H1 (cell line): ENCODE results near the gene AQP2. TPM values are rescaled to one million over a fixed set of nuclear protein-coding genes. Genes with fewer than 3 reads are reported as not detected.

Experiments
- CTCF ChIA-PET: fragments of 300-600 bp; sonication (Branson Sonifier 250); formaldehyde crosslinking; loops from one replicate; lab custom pipeline; 2021; ENCODE audit not compliant: partially characterized antibody; lab: Charles Lee
- POLR2A ChIA-PET: fragments of 300-600 bp; sonication (Branson Sonifier 250); formaldehyde crosslinking; loops from one replicate; lab custom pipeline; 2021; ENCODE audit warnings: inconsistent platforms; ENCODE audit not compliant: partially characterized antibody; lab: Charles Lee
- DNase-seq, 2 experiments: peaks; one replicate each; pipeline versions ENCODE4 v3.0.0 to v3.0.0-alpha.2; 2010 to 2022; ENCODE audit warnings: low spot score in 2 of 2, low read depth in 1 of 2, mixed read lengths in 1 of 2
- FAIRE-seq: peaks from 2 replicates; lab custom pipeline; 2011; peaks lifted over from hg19 to GRCh38; lab: Jason Lieb, UNC
- H2AFZ ChIP-seq: 2 replicates; pipeline ENCODE4 v1.8.1; 2012; ENCODE audit warnings: low read length, inconsistent platforms
- H2AK5ac ChIP-seq: 2 replicates; pipeline ENCODE4 v1.6.1; 2013; ENCODE audit warnings: low read depth, low read length
- H2BK120ac ChIP-seq: replicated peaks from 2 replicates; pipeline ENCODE3; 2013; ENCODE audit warnings: low read depth, low read length, inconsistent platforms
- H2BK12ac ChIP-seq: 2 replicates; pipeline ENCODE4 v1.6.1; 2013; ENCODE audit warnings: low read depth, low read length
- H2BK15ac ChIP-seq: 2 replicates; pipeline ENCODE4 v1.6.1; 2013; ENCODE audit warnings: low read length
- H2BK20ac ChIP-seq: 2 replicates; pipeline ENCODE4 v1.6.1; 2013; ENCODE audit warnings: low read length
- H2BK5ac ChIP-seq: 2 replicates; pipeline ENCODE4 v1.6.1; 2013; ENCODE audit warnings: low read depth, low read length
- H3K14ac ChIP-seq: 2 replicates; pipeline ENCODE4 v1.6.1; 2013; ENCODE audit warnings: inconsistent platforms; ENCODE audit not compliant: insufficient read length
- H3K18ac ChIP-seq: 2 replicates; pipeline ENCODE4 v1.6.1; 2013; ENCODE audit warnings: low read length; ENCODE audit errors: extremely low read depth
- H3K23ac ChIP-seq: 2 replicates; pipeline ENCODE4 v1.6.1; 2013; ENCODE audit warnings: inconsistent platforms; ENCODE audit not compliant: insufficient read length
- H3K23me2 ChIP-seq: 2 replicates; pipeline ENCODE4 v1.6.1; 2013; ENCODE audit warnings: low read depth, low read length
- H3K27ac ChIP-seq: 2 replicates; pipeline ENCODE4 v1.6.1; 2011; ENCODE audit warnings: low read depth, low read length, inconsistent platforms
- H3K27me3 ChIP-seq, 4 experiments: replicated peaks in 1 of 4; 1 replicate in 1 of 4; 2 replicates in 3 of 4; pipeline versions ENCODE4 v1.6.1 to v1.8.1; 2011 to 2013; ENCODE audit warnings: low read length in 3 of 4, mild to moderate bottlenecking in 3 of 4, inconsistent platforms in 2 of 4, mixed read lengths in 2 of 4, moderate library complexity in 1 of 4; ENCODE audit not compliant: control insufficient read depth in 3 of 4, insufficient read depth in 3 of 4; ENCODE audit errors: extremely low read depth in 1 of 4
- H3K36me3 ChIP-seq, 4 experiments: 2 replicates each; pipeline versions ENCODE4 v1.6.1 to v1.8.1; 2011 to 2013; ENCODE audit warnings: mild to moderate bottlenecking in 4 of 4, low read length in 3 of 4, moderate library complexity in 2 of 4, control low read depth in 1 of 4, inconsistent platforms in 1 of 4; ENCODE audit not compliant: insufficient read depth in 4 of 4, control insufficient read depth in 2 of 4
- H3K4ac ChIP-seq: replicated peaks from 2 replicates; pipeline ENCODE3; 2013; ENCODE audit warnings: low read length, low read depth, mixed read lengths, inconsistent platforms; ENCODE audit not compliant: insufficient read length
- H3K4me1 ChIP-seq, 4 experiments: replicated peaks in 1 of 4; 1 replicate in 1 of 4; 2 replicates in 3 of 4; pipeline versions ENCODE4 v1.6.1 to v1.8.1; 2011 to 2013; ENCODE audit warnings: low read length in 3 of 4, inconsistent platforms in 2 of 4, mixed read lengths in 1 of 4; ENCODE audit not compliant: insufficient read depth in 4 of 4, control insufficient read depth in 3 of 4
- H3K4me2 ChIP-seq, 2 experiments: 2 replicates each; pipeline versions ENCODE4 v1.6.1 to v1.8.1; 2011 to 2013; ENCODE audit warnings: low read depth in 2 of 2, low read length in 2 of 2, control low read depth in 1 of 2, inconsistent platforms in 1 of 2, mild to moderate bottlenecking in 1 of 2; ENCODE audit not compliant: insufficient read depth in 1 of 2
- H3K4me3 ChIP-seq, 4 experiments: fragments of 200-600, 300-600 bp in 1 of 4; sonication (generic), shearing (Covaris generic), sonication (Bioruptor Twin) in 1 of 4; 2 replicates each; pipeline versions ENCODE4 v1.5.1 to v1.8.1; 2011 to 2016; ENCODE audit warnings: low read length in 4 of 4, low read depth in 3 of 4, control low read depth in 2 of 4, inconsistent platforms in 2 of 4, mild to moderate bottlenecking in 2 of 4, mixed read lengths in 1 of 4, moderate library complexity in 1 of 4; ENCODE audit not compliant: insufficient read depth in 2 of 4; ENCODE audit errors: extremely low read depth in 1 of 4
- H3K56ac ChIP-seq: replicated peaks from 2 replicates; pipeline ENCODE3; 2013; ENCODE audit warnings: low read depth, mild to moderate bottlenecking, mixed read lengths, low read length, inconsistent platforms; ENCODE audit not compliant: insufficient read length
- H3K79me1 ChIP-seq: 2 replicates; pipeline ENCODE4 v1.6.1; 2013; ENCODE audit warnings: low read depth, low read length, control low read depth
- H3K79me2 ChIP-seq, 2 experiments: 2 replicates each; pipeline versions ENCODE4 v1.6.1 to v1.8.1; 2012 to 2013; ENCODE audit warnings: low read length in 2 of 2, mild to moderate bottlenecking in 2 of 2, inconsistent platforms in 1 of 2; ENCODE audit not compliant: insufficient read depth in 2 of 2, control insufficient read depth in 1 of 2
- H3K9ac ChIP-seq, 4 experiments: replicated peaks in 1 of 4; 1 replicate in 1 of 4; 2 replicates in 3 of 4; pipeline versions ENCODE4 v1.6.1 to v1.8.1; 2011 to 2013; ENCODE audit warnings: low read depth in 3 of 4, low read length in 3 of 4, control low read depth in 2 of 4, mild to moderate bottlenecking in 2 of 4, moderate library complexity in 2 of 4, inconsistent platforms in 1 of 4; ENCODE audit errors: extremely low read depth in 1 of 4
- H3K9me3 ChIP-seq, 2 experiments: 2 replicates each; pipeline versions ENCODE4 v1.6.1 to v1.8.1; 2012 to 2013; ENCODE audit warnings: mild to moderate bottlenecking in 2 of 2, moderate library complexity in 2 of 2, control low read depth in 1 of 2, inconsistent platforms in 1 of 2, low read depth in 1 of 2, low read length in 1 of 2, mixed read lengths in 1 of 2; ENCODE audit not compliant: insufficient read depth in 2 of 2
- H4K20me1 ChIP-seq, 2 experiments: replicated peaks in 1 of 2; 2 replicates each; pipeline versions ENCODE3 to v1.8.1; 2011 to 2013; ENCODE audit warnings: inconsistent platforms in 2 of 2, low read length in 2 of 2, mild to moderate bottlenecking in 1 of 2; ENCODE audit not compliant: insufficient read depth in 2 of 2, control insufficient read depth in 1 of 2
- H4K5ac ChIP-seq: 2 replicates; pipeline ENCODE4 v1.6.1; 2013; ENCODE audit warnings: low read length, low read depth, mixed read lengths, inconsistent platforms; ENCODE audit not compliant: insufficient read length
- H4K8ac ChIP-seq: 2 replicates; pipeline ENCODE4 v1.8.0; 2013; ENCODE audit warnings: mild to moderate bottlenecking, moderate library complexity, low read length, inconsistent platforms; ENCODE audit not compliant: insufficient read depth; ENCODE audit errors: extremely low read depth
- H4K91ac ChIP-seq: replicated peaks from 2 replicates; pipeline ENCODE3; 2013; ENCODE audit warnings: low read length, mixed read lengths, inconsistent platforms; ENCODE audit not compliant: insufficient read length
- ASH2L ChIP-seq: fragments of 200-600, 300-600 bp; sonication (generic); IDR thresholded peaks from one replicate; pipeline ENCODE4 v1.7.1; 2017; ENCODE audit warnings: low read length
- BACH1 ChIP-seq: IDR thresholded peaks from 2 replicates; pipeline ENCODE4 v1.6.1; 2012; ENCODE audit warnings: low read length, improper control_type of control experiment
- BRCA1 ChIP-seq: IDR thresholded peaks from 2 replicates; pipeline ENCODE4 v1.6.1; 2012; ENCODE audit warnings: low read depth, low read length, improper control_type of control experiment
- CBX8 ChIP-seq: fragments of 300-800, 300-1000 bp; sonication (generic); IDR thresholded peaks from 2 replicates; pipeline ENCODE4 v1.7.1; 2016; ENCODE audit warnings: low read depth, low read length, borderline replicate concordance
- GABPA ChIP-seq: IDR thresholded peaks from 2 replicates; pipeline ENCODE4 v1.6.1; 2011; ENCODE audit warnings: mild to moderate bottlenecking, low read length, moderate library complexity, borderline replicate concordance; ENCODE audit not compliant: insufficient read depth
- JUN ChIP-seq: IDR thresholded peaks from 2 replicates; pipeline ENCODE4 v1.6.1; 2011; ENCODE audit warnings: low read depth, mild to moderate bottlenecking, improper control_type of control experiment, low read length
- JUND ChIP-seq: IDR thresholded peaks from 2 replicates; pipeline ENCODE4 v1.6.1; 2011; ENCODE audit warnings: mild to moderate bottlenecking, improper control_type of control experiment, low read length
- KDM5A ChIP-seq: fragments of 200-600 bp; IDR thresholded peaks from 2 replicates; pipeline ENCODE4 v1.7.1; 2012; ENCODE audit warnings: mild to moderate bottlenecking, low read length, inconsistent platforms, mixed read lengths
- RFX5 ChIP-seq: IDR thresholded peaks from 2 replicates; pipeline ENCODE4 v1.6.1; 2011; ENCODE audit warnings: low read depth, low read length, improper control_type of control experiment, borderline replicate concordance
- RNF2 ChIP-seq: fragments of 200-900, 300-1000 bp; sonication (generic); IDR thresholded peaks from 2 replicates; pipeline ENCODE4 v1.7.1; 2016; ENCODE audit warnings: borderline replicate concordance, low read depth, mild to moderate bottlenecking, antibody characterized with exemption, low read length; ENCODE audit not compliant: poor library complexity, severe bottlenecking; ENCODE audit errors: missing control alignments
- SP4 ChIP-seq: IDR thresholded peaks from 2 replicates; pipeline ENCODE4 v1.6.1; 2012; ENCODE audit warnings: low read length, inconsistent platforms
- SRF ChIP-seq: IDR thresholded peaks from 2 replicates; pipeline ENCODE4 v1.6.1; 2011; ENCODE audit warnings: mild to moderate bottlenecking, low read depth, low read length, moderate library complexity
- TBP ChIP-seq: IDR thresholded peaks from 2 replicates; pipeline ENCODE4 v1.6.1; 2011; ENCODE audit warnings: low read depth, low read length, improper control_type of control experiment
- YY1 ChIP-seq: IDR thresholded peaks from 2 replicates; pipeline ENCODE4 v1.6.1; 2011; ENCODE audit warnings: low read depth, mild to moderate bottlenecking, low read length
- WGBS, 2 experiments: shearing (Covaris generic) in 1 of 2; methylation state at CpG; one replicate each; pipeline versions ENCODE4 v1.1.6 to v1.1.7; 2013 to 2015; ENCODE audit warnings: low lambda C conversion rate in 2 of 2, mixed read lengths in 2 of 2, inconsistent platforms in 1 of 2, low coverage in 1 of 2, missing lambda C conversion rate in 1 of 2; ENCODE audit not compliant: insufficient replicate concordance in 2 of 2, insufficient coverage in 1 of 2, insufficient read length in 1 of 2; ENCODE audit errors: extremely low coverage in 1 of 2, missing lambda C conversion rate in 1 of 2; 5-methylcytosine and 5-hydroxymethylcytosine counted together
- polyA plus RNA-seq, 7 experiments: library from polyadenylated mRNA; depleted of rRNA in 3 of 7; stranded (reverse) in 5 of 7; unstranded in 2 of 7; fragments of >200 nt in 5 of 7; fragments of 200-250 nt in 2 of 7; gene quantifications; 1 replicate in 5 of 7; 2 replicates in 1 of 7; 4 replicates in 1 of 7; pipeline versions ENCODE4 v1.2.1 to v1.2.3, GENCODE V29; 2011 to 2013; ENCODE audit warnings: missing spikeins in 2 of 7, mixed read lengths in 2 of 7
- total RNA-seq: library from RNA; stranded (reverse); fragmentation: NEBNext Ultra II Directional; extraction: Animal tissue kit (Norgen Biotek cat#: 25700); gene quantifications from 2 replicates; pipeline ENCODE4 v1.2.1, GENCODE V29; 2021

Gene AQP2
- total and polyA plus RNA-seq, 2 of the 8 experiments (the other 6 are each of a cell fraction or from before 2014, with no cell fraction given) = not detected

DNA sequence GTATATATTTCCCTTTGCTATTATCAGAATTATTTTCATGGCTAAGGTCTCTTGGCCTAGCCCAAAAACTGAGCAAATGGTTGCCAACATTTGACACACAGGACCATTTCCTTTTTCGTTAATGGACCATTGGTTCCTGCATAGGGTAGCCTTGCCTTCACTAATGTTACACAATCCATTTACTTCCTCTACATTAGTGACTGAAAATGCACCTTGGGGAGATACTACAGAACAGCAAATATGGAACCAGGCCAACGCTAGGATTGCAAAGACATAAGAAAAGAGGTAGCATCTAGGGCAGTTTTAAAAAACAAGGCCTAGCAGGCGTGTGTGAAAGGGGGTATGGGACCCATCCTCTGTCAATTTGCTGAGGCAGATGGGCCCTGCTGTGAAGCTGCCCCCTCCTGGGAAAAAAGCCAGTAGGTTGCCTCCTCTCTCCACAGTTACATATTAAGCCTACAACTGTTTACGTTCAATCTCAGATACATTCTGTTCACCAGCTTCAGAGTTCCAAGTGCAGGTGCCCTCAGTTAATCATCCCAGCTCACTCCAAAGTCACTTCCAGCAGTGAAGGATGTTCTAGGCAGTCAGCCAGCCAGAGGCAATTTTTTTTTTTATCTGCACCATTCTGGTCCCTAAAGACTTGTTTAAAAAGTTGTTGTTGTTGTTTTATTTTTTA, 37.2 kb downstream of the AQP2 start:
- Histone ChIP-seq H3K27me3 (no peaks in the 10 kb centered on the region), H3K14ac (no peak overlapping the region), H2BK5ac (no peak overlapping the region), H3K4ac (no peak overlapping the region), H2BK120ac (no peak overlapping the region), H3K9ac (no peak overlapping the region), H4K20me1 (peaks cover 0 to 6% of the 10 kb centered on the region in 2 experiments), H2BK12ac (no peak overlapping the region), H3K18ac (no peak overlapping the region), H3K4me2 (no peak overlapping the region), H4K8ac (no peak overlapping the region), H3K23ac (no peak overlapping the region), H3K27ac (no peak overlapping the region), H3K79me2 (no peaks in the 10 kb centered on the region), H3K79me1 (no peaks in the 10 kb centered on the region), H4K5ac (no peak overlapping the region), H3K4me1 (peaks cover 3 to 10% (median 6%) of the 10 kb centered on the region in 4 experiments; a peak in 6 of 7 replicates), H2AFZ (no peak overlapping the region), H4K91ac (no peak overlapping the region), H3K23me2 (no peaks in the 10 kb centered on the region), H3K4me3 (no peak overlapping the region), H3K9me3 (no peaks in the 10 kb centered on the region), H3K36me3 (peaks cover 12 to 30% (median 25%) of the 10 kb centered on the region in 4 experiments), H3K56ac (no peak overlapping the region), H2BK20ac (no peak overlapping the region), H2AK5ac (no peak overlapping the region), H2BK15ac (no peak overlapping the region)
- CTCF ChIA-PET = interaction anchor here (0.5 to 0.9 kb wide), 5 partner anchors 19 to 1225 kb away, joined by 3 to 4 read pairs (median 4); no protein-coding TSS in a partner anchor
- 89% methylated on average over 4 of the region's 4 CpGs; no CpG with 5 or more reads in 1 of the 2 experiments for WGBS, 2 experiments
- FAIRE-seq (no peak), DNase-seq (no peak)
- POLR2A ChIA-PET = no interaction called here
- TF ChIP-seq RNF2 (no peak), KDM5A (no peak), JUN (no peak), TBP (no peak), RFX5 (no peak), BRCA1 (no peak), YY1 (no peak), SP4 (no peak), BACH1 (no peak), SRF (no peak), CBX8 (no peak), JUND (no peak), GABPA (no peak), ASH2L (no peak)
